ENCODE results near the gene ZNF672. TPM values are rescaled to one million over a fixed set of nuclear protein-coding genes. Genes with fewer than 3 reads are reported as not detected.

Gene ZNF672
- total RNA-seq, 1 donor, result 15.2 TPM

DNA sequence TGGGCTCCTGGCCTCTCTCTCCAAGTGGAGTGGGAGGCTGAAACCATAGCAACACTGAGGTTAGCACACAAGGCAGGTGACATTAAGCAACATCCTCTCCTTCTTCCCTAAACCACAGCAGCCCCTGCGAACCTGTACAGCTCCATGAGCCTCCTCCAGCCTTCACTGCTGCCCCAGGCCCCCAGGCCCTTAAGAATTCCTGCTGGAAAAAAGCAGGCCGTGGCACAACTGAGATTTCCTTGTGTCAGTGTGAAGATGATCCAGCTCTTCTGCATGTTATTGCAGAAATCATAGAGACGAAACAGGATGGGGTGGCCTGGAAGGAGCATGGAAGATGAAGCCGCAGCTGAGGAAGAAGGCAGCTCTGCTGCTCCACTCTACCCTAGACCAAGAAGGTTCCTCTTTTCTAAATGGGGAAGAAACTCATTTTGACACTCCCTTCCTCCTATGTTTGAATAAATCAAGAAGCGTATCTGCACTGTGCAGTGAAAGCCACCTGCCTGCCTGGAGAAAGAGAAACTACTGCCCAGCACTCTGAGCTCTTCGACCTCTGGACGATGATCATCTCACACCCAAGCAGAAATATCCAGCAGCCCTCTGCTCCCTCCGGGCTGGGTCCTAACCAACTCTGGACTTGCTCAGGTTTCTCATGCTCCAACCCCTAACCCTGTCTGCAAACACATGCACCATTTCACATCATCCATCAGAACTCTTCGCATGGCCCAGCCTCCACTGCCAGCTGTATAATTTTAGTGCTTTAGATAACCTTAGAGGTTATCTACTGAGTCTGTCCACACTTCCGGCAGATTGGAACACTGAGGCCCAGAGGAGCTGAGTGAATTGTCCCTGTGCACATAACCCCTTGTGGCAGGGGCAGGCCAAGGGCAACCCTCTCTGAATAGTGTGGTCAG, 33.0 kb upstream of the ZNF672 start:
- Histone ChIP-seq H3K4me1 (ENCODE audit: insufficient read depth, low read length) (no peaks in the 10 kb centered on the region), H3K36me3 (ENCODE audit: insufficient read depth, low read length) (no peaks in the 10 kb centered on the region), H2AFZ (ENCODE audit: low read length) (no peak overlapping the region), H3K4me3 (ENCODE audit: insufficient read depth, low read length) (no peak overlapping the region), H3K79me2 (ENCODE audit: insufficient read depth, low read length) (no peaks in the 10 kb centered on the region), H3K27ac (ENCODE audit: low read depth, low read length) (no peak overlapping the region), H4K20me1 (ENCODE audit: insufficient read depth, low read length) (peaks cover 3% of the 10 kb centered on the region), H3K4me2 (ENCODE audit: insufficient read depth, low read length) (no peak overlapping the region), H3K9me3 (ENCODE audit: low read depth, low read length) (no peaks in the 10 kb centered on the region), H3K27me3 (ENCODE audit: insufficient read depth, low read length) (no peaks in the 10 kb centered on the region)
- TF ChIP-seq, protein P1, sequence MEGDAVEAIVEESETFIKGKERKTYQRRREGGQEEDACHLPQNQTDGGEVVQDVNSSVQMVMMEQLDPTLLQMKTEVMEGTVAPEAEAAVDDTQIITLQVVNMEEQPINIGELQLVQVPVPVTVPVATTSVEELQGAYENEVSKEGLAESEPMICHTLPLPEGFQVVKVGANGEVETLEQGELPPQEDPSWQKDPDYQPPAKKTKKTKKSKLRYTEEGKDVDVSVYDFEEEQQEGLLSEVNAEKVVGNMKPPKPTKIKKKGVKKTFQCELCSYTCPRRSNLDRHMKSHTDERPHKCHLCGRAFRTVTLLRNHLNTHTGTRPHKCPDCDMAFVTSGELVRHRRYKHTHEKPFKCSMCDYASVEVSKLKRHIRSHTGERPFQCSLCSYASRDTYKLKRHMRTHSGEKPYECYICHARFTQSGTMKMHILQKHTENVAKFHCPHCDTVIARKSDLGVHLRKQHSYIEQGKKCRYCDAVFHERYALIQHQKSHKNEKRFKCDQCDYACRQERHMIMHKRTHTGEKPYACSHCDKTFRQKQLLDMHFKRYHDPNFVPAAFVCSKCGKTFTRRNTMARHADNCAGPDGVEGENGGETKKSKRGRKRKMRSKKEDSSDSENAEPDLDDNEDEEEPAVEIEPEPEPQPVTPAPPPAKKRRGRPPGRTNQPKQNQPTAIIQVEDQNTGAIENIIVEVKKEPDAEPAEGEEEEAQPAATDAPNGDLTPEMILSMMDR (IDR thresholded peaks at IDR 0.05; ENCODE audit: extremely low read depth, low read depth, low read length), result no peak
- DNase-seq (ENCODE audit: insufficient read length, low spot score, missing footprints), result no peak

- Histone ChIP-seq H3K4me2 (ENCODE audit: insufficient read depth, low read length) (no peak overlapping the region), H3K79me2 (ENCODE audit: insufficient read depth, low read length) (no peaks in the 10 kb centered on the region), H3K9me3 (ENCODE audit: low read depth, low read length) (no peaks in the 10 kb centered on the region), H3K4me1 (ENCODE audit: insufficient read depth, low read length) (peaks cover 7% of the 10 kb centered on the region), H3K4me3 (ENCODE audit: insufficient read depth, low read length) (no peak overlapping the region), H2AFZ (ENCODE audit: low read length) (no peak overlapping the region), H3K27ac (ENCODE audit: low read depth, low read length) (no peak overlapping the region), H3K27me3 (ENCODE audit: insufficient read depth, low read length) (no peaks in the 10 kb centered on the region), H4K20me1 (ENCODE audit: insufficient read depth, low read length) (peaks cover 12% of the 10 kb centered on the region), H3K36me3 (ENCODE audit: insufficient read depth, low read length) (no peaks in the 10 kb centered on the region)
- TF ChIP-seq, protein P1 (IDR thresholded peaks at IDR 0.05; ENCODE audit: extremely low read depth, low read depth, low read length), result no peak
- no peak for DNase-seq (ENCODE audit: insufficient read length, low spot score, missing footprints)
These were observed 32.1 kb upstream of the ZNF672 start for GRCh38 chr1:248805876-248806275.

- no peak overlapping the region for H2AFZ ChIP-seq (ENCODE audit: low read length)
- TF ChIP-seq, protein P1 (IDR thresholded peaks at IDR 0.05; ENCODE audit: extremely low read depth, low read depth, low read length), result peak; percentile 76
- no peak overlapping the region for H3K4me3 ChIP-seq (ENCODE audit: insufficient read depth, low read length)
- H4K20me1 ChIP-seq (ENCODE audit: insufficient read depth, low read length), result peaks cover 19% of the 10 kb centered on the region
- H3K79me2 ChIP-seq (ENCODE audit: insufficient read depth, low read length), result no peaks in the 10 kb centered on the region
- no peak overlapping the region for H3K4me2 ChIP-seq (ENCODE audit: insufficient read depth, low read length)
- no peaks in the 10 kb centered on the region for H3K27me3 ChIP-seq (ENCODE audit: insufficient read depth, low read length)
- H3K9me3 ChIP-seq (ENCODE audit: low read depth, low read length), result no peaks in the 10 kb centered on the region
- H3K36me3 ChIP-seq (ENCODE audit: insufficient read depth, low read length), result peaks cover under 1% of the 10 kb centered on the region
- peaks cover 12% of the 10 kb centered on the region for H3K4me1 ChIP-seq (ENCODE audit: insufficient read depth, low read length)
- no peak overlapping the region for H3K27ac ChIP-seq (ENCODE audit: low read depth, low read length)
- peak; percentile 90 for DNase-seq (ENCODE audit: insufficient read length, low spot score, missing footprints)
These were observed 30.8 kb upstream of the ZNF672 start for GRCh38 chr1:248807067-248807737.

GRCh38 chr1:248808876-248809275, 29.1 kb upstream of the ZNF672 start:
- H3K4me2 ChIP-seq (ENCODE audit: insufficient read depth, low read length), result no peak overlapping the region
- H4K20me1 ChIP-seq (ENCODE audit: insufficient read depth, low read length), result peaks cover 19% of the 10 kb centered on the region
- no peak for DNase-seq (ENCODE audit: insufficient read length, low spot score, missing footprints)
- TF ChIP-seq, protein P1 (IDR thresholded peaks at IDR 0.05; ENCODE audit: extremely low read depth, low read depth, low read length), result no peak
- no peak overlapping the region for H3K27ac ChIP-seq (ENCODE audit: low read depth, low read length)
- H2AFZ ChIP-seq (ENCODE audit: low read length), result no peak overlapping the region
- H3K27me3 ChIP-seq (ENCODE audit: insufficient read depth, low read length), result no peaks in the 10 kb centered on the region
- no peaks in the 10 kb centered on the region for H3K79me2 ChIP-seq (ENCODE audit: insufficient read depth, low read length)
- no peaks in the 10 kb centered on the region for H3K9me3 ChIP-seq (ENCODE audit: low read depth, low read length)
- peaks cover 15% of the 10 kb centered on the region for H3K36me3 ChIP-seq (ENCODE audit: insufficient read depth, low read length)
- H3K4me3 ChIP-seq (ENCODE audit: insufficient read depth, low read length), result no peak overlapping the region
- H3K4me1 ChIP-seq (ENCODE audit: insufficient read depth, low read length), result peaks cover 12% of the 10 kb centered on the region

Data from osteoblast (primary cell).